RWPE1 (cell line): Measurements from ENCODE around the gene FGF14.

Source experiments
- CTCF ChIA-PET: fragments of 350-600 bp; sonication (Branson Sonifier 250); formaldehyde crosslinking; extraction: SDS; loops from one replicate; lab custom pipeline; 2021; lab: Yijun Ruan, JAX
- POLR2A ChIA-PET: fragments of 400-600 bp; formaldehyde crosslinking; extraction: SDS; loops from one replicate; lab custom pipeline; 2020; ENCODE audit warnings: antibody characterized with exemption; ENCODE audit not compliant: low non-redundant PET; lab: Yijun Ruan, JAX
- DNase-seq: peaks from one replicate; pipeline ENCODE4 v3.0.0; 2012; ENCODE audit warnings: low spot score
- H3K27ac ChIP-seq: fragments of 450-650 bp; 2 replicates; pipeline ENCODE4 v1.5.1; 2017
- TF ChIP-seq, protein P1 (sequence below): fragments of 450-650 bp; conservative IDR thresholded peaks from 2 replicates; pipeline ENCODE4 v1.5.1; 2017; ENCODE audit warnings: low read depth, mild to moderate bottlenecking

Gene FGF14

DNA sequence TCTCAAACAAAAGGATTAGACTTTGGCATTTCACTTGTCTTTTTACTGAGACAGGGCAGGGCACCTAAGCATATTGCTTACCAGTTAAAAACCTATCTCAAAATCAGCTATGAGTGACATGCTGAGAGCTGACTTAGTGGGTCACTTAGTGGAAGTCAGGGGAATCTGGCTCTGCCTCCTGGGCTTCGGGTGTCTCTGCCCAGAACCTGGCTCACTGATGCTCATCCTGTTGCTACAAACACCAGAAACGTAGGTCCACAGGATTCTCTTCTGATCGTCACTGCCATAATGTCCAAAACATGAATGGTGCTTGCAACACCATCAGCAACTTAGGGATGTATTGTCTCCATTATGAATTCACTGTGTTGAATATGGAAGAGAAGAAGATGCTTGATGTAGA lies 673.2 kb downstream of the FGF14 start:
- ChIA-PET POLR2A (no interaction called here), CTCF (no interaction called here)
- H3K27ac ChIP-seq = no peak overlapping the region
- TF ChIP-seq, protein P1, sequence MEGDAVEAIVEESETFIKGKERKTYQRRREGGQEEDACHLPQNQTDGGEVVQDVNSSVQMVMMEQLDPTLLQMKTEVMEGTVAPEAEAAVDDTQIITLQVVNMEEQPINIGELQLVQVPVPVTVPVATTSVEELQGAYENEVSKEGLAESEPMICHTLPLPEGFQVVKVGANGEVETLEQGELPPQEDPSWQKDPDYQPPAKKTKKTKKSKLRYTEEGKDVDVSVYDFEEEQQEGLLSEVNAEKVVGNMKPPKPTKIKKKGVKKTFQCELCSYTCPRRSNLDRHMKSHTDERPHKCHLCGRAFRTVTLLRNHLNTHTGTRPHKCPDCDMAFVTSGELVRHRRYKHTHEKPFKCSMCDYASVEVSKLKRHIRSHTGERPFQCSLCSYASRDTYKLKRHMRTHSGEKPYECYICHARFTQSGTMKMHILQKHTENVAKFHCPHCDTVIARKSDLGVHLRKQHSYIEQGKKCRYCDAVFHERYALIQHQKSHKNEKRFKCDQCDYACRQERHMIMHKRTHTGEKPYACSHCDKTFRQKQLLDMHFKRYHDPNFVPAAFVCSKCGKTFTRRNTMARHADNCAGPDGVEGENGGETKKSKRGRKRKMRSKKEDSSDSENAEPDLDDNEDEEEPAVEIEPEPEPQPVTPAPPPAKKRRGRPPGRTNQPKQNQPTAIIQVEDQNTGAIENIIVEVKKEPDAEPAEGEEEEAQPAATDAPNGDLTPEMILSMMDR = no peak
- DNase-seq = no peak

DNA sequence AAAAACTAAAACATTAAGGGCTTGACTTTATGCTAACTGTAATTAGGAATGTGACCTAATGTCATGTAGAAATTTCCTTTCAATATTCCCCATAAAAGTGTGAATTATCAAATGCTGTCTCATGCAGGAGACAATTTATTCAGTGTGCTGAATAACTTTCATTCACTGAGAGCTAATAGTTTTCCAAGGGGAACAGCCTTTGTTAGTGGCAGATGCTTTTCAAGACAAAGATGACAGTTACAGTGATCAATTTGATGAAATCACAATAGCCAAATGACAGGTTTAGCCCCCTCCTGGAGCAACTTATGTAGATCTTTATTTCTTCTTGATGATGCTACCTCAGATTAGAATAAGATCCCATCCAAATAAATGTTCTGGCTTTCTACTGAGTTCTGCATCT lies 673.8 kb downstream of the FGF14 start:
- ChIA-PET POLR2A (no interaction called here), CTCF (interaction anchor here (0.5 kb wide), 1 partner anchor 773 kb away, joined by 5 read pairs; no protein-coding TSS in a partner anchor)
- DNase-seq = no peak
- no peak overlapping the region for H3K27ac ChIP-seq
- TF ChIP-seq, protein P1 = no peak

- ChIA-PET POLR2A (no interaction called here), CTCF (interaction anchor here (0.6 kb wide), 1 partner anchor 113 kb away, joined by 3 read pairs; no protein-coding TSS in a partner anchor)
- H3K27ac ChIP-seq = no peak overlapping the region
- TF ChIP-seq, protein P1 = no peak
- no peak for DNase-seq
Observed at GRCh38 chr13:101727118-101727517, 674.7 kb downstream of the FGF14 start.

GRCh38 chr13:101726681-101727080 lies 675.2 kb downstream of the FGF14 start:
- no peak for DNase-seq
- CTCF ChIA-PET = interaction anchor here (0.6 kb wide), 1 partner anchor 112 kb away, joined by 3 read pairs; no protein-coding TSS in a partner anchor
- TF ChIP-seq, protein P1 = no peak
- no peak overlapping the region for H3K27ac ChIP-seq
- POLR2A ChIA-PET = no interaction called here

- no peak overlapping the region for H3K27ac ChIP-seq
- CTCF ChIA-PET = interaction anchor here (0.7 kb wide), 1 partner anchor 543 kb away, joined by 3 read pairs; no protein-coding TSS in a partner anchor
- TF ChIP-seq, protein P1 = no peak
- DNase-seq = no peak
- POLR2A ChIA-PET = no interaction called here
Observed at GRCh38 chr13:101718496-101718895, 683.4 kb downstream of the FGF14 start.

GRCh38 chr13:101717353-101717752 lies 684.5 kb downstream of the FGF14 start:
- TF ChIP-seq, protein P1 = no peak
- no peak for DNase-seq
- no peak overlapping the region for H3K27ac ChIP-seq
- ChIA-PET POLR2A (no interaction called here), CTCF (interaction anchor here (0.5 kb wide), 1 partner anchor 936 kb away, joined by 3 read pairs; no protein-coding TSS in a partner anchor)

DNA sequence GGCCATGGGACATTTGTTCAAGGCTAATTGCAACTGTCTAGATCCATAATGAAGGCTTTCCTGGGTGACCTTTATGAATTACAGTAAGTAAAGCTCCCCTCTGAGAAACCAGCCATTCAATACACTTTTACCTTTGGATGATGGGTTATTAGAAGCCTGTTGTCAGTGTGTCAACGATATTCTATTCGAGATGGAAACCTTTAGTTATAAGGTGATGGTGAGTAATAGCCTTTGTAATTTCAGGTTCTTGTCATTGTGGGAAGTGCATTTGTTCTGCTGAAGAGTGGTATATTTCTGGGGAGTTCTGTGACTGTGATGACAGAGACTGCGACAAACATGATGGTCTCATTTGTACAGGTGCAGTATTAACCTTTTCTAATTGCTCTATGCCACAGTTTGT lies 687.7 kb downstream of the FGF14 start:
- no peak overlapping the region for H3K27ac ChIP-seq
- POLR2A ChIA-PET = no interaction called here
- TF ChIP-seq, protein P1 = no peak
- no peak for DNase-seq
- CTCF ChIA-PET = no interaction called here
